Transverse colon (tissue), 4 donors: ENCODE data around the gene STK4. TPM values are rescaled to one million over a fixed set of nuclear protein-coding genes. Genes with fewer than 3 reads are reported as not detected.
A peak's percentile ranks its signal among the peaks of the same experiment; 100 is the strongest.

ENCODE experiments used
- DNase-seq: peaks from one replicate; pipeline ENCODE4 v3.0.0-alpha.2; 2019
- H3K27ac ChIP-seq, 4 donors: fragments of 200-600 bp; sonication (generic); 2 replicates each; pipeline ENCODE4 v1.5.1; 2016 to 2018; ENCODE audit warnings: inconsistent platforms in 4 of 4
- H3K27me3 ChIP-seq: fragments of 200-600 bp; sonication (generic); 2 replicates; pipeline ENCODE4 v1.5.1; 2017; ENCODE audit warnings: inconsistent platforms
- H3K36me3 ChIP-seq, 4 donors: fragments of 200-600 bp; sonication (generic); 2 replicates each; pipeline ENCODE4 v1.5.1; 2017 to 2019; ENCODE audit warnings: inconsistent platforms in 4 of 4
- H3K4me1 ChIP-seq, 4 donors: fragments of 200-600 bp; sonication (generic); 2 replicates each; pipeline ENCODE4 v1.5.1; 2017 to 2020; ENCODE audit warnings: inconsistent platforms in 4 of 4
- H3K4me3 ChIP-seq, 4 donors: fragments of 200-600 bp; sonication (generic); 1 replicate in 1 of 4; 2 replicates in 3 of 4; pipeline versions ENCODE4 v1.5.1 to v1.6.1; 2017 to 2019; ENCODE audit warnings: inconsistent platforms in 4 of 4
- H3K9me3 ChIP-seq, 2 donors: fragments of 200-600 bp; sonication (generic); 2 replicates each; pipeline ENCODE4 v1.5.1; 2017 to 2019; ENCODE audit warnings: inconsistent platforms in 2 of 2
- EP300 ChIP-seq: sonication (generic); formaldehyde crosslinking; IDR thresholded peaks from one replicate; pipeline ENCODE4 v1.6.1; 2017; ENCODE audit warnings: antibody characterized with exemption, low read depth
- POLR2A ChIP-seq: fragments of 450-650 bp; IDR thresholded peaks from one replicate; pipeline ENCODE4 v1.6.1; 2016; ENCODE audit warnings: antibody characterized with exemption, mild to moderate bottlenecking, moderate library complexity
- POLR2AphosphoS5 ChIP-seq, 3 donors: sonication (generic); formaldehyde crosslinking; IDR thresholded peaks; one replicate each; pipeline ENCODE4 v1.6.1; 2016; ENCODE audit warnings: antibody characterized with exemption in 3 of 3
- WGBS, 2 donors: methylation state at CpG; one replicate each; pipeline ENCODE4 v1.1.5; 2018; ENCODE audit warnings: low coverage in 1 of 2; 5-methylcytosine and 5-hydroxymethylcytosine counted together
- in situ Hi-C, 4 donors: fragments of 200-750 bp; cut with MboI; loops; one replicate each; pipeline versions ENCODE4 v1.15.0 to v1.15.1; 2017; ENCODE audit warnings: low sequenced_read_pairs in 3 of 4, low pct_ligation_motif_present in 1 of 4, low pct_unique_long_range_greater_than_20kb in 1 of 4
- intact Hi-C: fragments of 100-400 bp; cut with DNase I; formaldehyde crosslinking; loops from one replicate; pipeline ENCODE4 v1.15.1; 2023; ENCODE audit warnings: low total_unique reads
- total RNA-seq, 4 donors: library from RNA; depleted of rRNA; stranded (reverse); fragments of >200 nt; gene quantifications; one replicate each; pipeline ENCODE4 v1.1.0, GENCODE V29; 2016
- TF ChIP-seq, protein P1 (sequence below), 5 experiments: fragments of 200-600 bp in 3 of 5; fragments of 450-650 bp in 2 of 5; sonication (generic) in 3 of 5; IDR thresholded peaks; 1 replicate in 2 of 5; 2 replicates in 3 of 5; pipeline ENCODE4 v1.5.1; 2016 to 2017; ENCODE audit warnings: antibody characterized with exemption in 5 of 5, inconsistent platforms in 3 of 5, mild to moderate bottlenecking in 2 of 5, moderate library complexity in 1 of 5

Gene STK4
- total RNA-seq = 10 to 100 TPM; 30.3 to 78.1 (median 38.3) TPM

DNA sequence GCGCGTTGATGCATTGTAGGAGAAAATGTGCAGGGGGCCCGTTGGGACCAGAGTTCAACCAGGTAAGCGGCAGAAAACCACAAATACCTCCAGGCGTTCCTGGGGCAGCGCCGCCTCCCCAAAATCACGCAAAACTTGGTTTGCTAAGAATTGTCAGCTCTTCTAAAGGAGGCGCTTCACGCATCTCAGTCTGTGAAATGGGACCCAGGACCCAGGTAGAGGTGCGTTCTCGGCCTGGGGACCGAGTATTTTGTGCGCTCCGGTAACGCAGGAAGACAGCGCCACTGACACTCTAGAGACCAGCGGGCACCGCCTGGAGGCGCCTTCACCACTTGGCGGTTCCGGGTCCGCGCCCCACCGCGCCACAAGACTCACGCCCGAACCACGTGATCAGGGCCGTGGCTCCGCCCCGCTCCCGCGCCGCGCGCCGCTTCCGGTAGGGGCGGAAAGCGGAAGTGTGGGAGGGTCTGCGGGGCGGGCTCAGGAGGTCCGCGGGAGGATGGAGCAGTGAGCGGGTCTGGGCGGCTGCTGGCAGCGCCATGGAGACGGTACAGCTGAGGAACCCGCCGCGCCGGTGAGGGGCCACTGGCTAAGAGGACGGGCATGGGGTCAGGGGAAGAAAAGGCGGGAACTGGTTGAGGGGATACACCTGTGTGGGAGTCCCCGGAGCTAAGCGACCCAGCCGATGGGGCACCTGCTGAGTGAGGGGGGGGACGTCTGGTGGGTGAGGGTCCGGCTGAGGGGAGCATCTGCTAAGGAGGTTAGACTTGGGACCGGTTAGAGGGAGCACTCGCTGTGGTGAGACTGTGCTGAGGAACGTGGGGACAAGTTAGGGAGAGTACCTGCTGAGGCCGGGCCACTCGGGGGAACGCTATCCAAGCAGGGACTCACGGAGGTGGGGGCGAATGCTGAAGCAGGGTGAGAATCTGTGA, at the start of gene STK4:
TSS of gene STK4 (plus strand) at position 483 of the 932 bp plus-strand sequence. CDS start at position 540, 57 bp downstream.
- in situ Hi-C loops = no loop called here
- intact Hi-C loops = no loop called here
- TF ChIP-seq POLR2A = peak; percentile 96
- peak; percentile 96 to 98 (median 97) for TF ChIP-seq POLR2AphosphoS5 (IDR thresholded peaks at IDR 0.05)
- TF ChIP-seq, protein P1, sequence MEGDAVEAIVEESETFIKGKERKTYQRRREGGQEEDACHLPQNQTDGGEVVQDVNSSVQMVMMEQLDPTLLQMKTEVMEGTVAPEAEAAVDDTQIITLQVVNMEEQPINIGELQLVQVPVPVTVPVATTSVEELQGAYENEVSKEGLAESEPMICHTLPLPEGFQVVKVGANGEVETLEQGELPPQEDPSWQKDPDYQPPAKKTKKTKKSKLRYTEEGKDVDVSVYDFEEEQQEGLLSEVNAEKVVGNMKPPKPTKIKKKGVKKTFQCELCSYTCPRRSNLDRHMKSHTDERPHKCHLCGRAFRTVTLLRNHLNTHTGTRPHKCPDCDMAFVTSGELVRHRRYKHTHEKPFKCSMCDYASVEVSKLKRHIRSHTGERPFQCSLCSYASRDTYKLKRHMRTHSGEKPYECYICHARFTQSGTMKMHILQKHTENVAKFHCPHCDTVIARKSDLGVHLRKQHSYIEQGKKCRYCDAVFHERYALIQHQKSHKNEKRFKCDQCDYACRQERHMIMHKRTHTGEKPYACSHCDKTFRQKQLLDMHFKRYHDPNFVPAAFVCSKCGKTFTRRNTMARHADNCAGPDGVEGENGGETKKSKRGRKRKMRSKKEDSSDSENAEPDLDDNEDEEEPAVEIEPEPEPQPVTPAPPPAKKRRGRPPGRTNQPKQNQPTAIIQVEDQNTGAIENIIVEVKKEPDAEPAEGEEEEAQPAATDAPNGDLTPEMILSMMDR (IDR thresholded peaks at IDR 0.05) = peak; percentile 37 to 69 (median 53)
- TF ChIP-seq EP300 = no peak
- Histone ChIP-seq H3K9me3 (no peaks in the 10 kb centered on the region), H3K4me1 (peaks cover 0 to 45% (median 20%) of the 10 kb centered on the region in 4 donors), H3K27me3 (no peaks in the 10 kb centered on the region), H3K4me3 (peak within 1 kb of the TSS; percentile 70 to 97 (median 80)), H3K27ac (peak within 1 kb of the TSS; percentile 90 to 94 (median 92)), H3K36me3 (no peaks in the 10 kb centered on the region)
- 0 to 1% methylated on average over 5 to 66 of the region's 68 CpGs for WGBS, 2 donors
- peak; percentile 97 for DNase-seq

DNA sequence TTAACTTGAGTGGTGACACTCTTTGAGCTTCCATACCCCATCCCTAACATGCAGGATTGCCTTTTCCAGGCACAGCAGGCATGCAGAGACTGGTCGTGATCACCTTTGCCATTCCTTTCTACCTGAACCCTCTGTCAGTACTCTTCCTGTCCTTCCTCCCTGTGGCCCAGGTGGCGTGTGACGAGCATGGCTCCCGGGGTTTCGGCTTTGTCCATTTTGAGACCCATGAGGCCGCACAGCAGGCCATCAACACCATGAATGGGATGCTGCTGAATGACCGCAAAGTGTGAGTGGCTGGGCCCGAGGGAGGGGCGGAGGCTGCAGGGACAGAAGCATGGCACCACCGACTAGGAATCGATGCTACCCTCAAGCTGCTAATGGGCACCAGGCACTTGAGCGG, 49.7 kb upstream of the STK4 start:
- no peak overlapping the region for H3K27ac ChIP-seq
- no peaks in the 10 kb centered on the region for H3K4me1 ChIP-seq
- 98 to 100% methylated on average over 1 to 9 of the region's 12 CpGs for WGBS, 2 donors
- no peaks in the 10 kb centered on the region for H3K36me3 ChIP-seq
- intact Hi-C loops (no loop called here), in situ Hi-C loops (no loop called here)
- DNase-seq = no peak
- H3K9me3 ChIP-seq = no peaks in the 10 kb centered on the region
- TF ChIP-seq, protein P1 (IDR thresholded peaks at IDR 0.05) = no peak
- TF ChIP-seq POLR2A (no peak), EP300 (no peak), POLR2AphosphoS5 (IDR thresholded peaks at IDR 0.05) (no peak)
- H3K27me3 ChIP-seq = no peaks in the 10 kb centered on the region
- H3K4me3 ChIP-seq = no peak overlapping the region

DNA sequence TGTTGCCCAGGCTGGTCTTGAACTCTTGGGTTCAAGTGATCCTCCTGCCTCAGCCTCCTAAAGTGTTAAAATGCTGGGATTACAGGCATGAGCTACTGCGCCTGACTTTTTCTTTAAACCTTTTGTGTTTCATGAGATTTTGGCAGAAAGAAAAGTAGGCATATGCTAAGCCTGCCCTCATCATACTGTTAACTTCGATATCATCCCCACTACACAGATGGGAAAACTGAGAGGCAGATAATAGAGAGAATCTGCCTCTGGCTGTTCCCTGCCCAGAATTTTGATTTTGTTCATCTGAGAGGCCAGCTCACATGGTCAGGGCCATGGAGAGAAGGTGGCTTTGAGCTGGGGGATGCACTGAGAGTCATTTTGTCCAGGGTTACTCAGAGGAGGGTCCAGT, 48.9 kb upstream of the STK4 start:
- DNase-seq = no peak
- Histone ChIP-seq H3K4me3 (no peak overlapping the region), H3K9me3 (no peaks in the 10 kb centered on the region), H3K4me1 (no peaks in the 10 kb centered on the region), H3K27ac (no peak overlapping the region), H3K36me3 (no peaks in the 10 kb centered on the region), H3K27me3 (no peaks in the 10 kb centered on the region)
- intact Hi-C loops (no loop called here), in situ Hi-C loops (no loop called here)
- no peak for TF ChIP-seq EP300
- WGBS, 2 donors = 92% methylated on average over 2 of the region's 2 CpGs; no CpG with 5 or more reads in 1 of the 2 donors

DNA sequence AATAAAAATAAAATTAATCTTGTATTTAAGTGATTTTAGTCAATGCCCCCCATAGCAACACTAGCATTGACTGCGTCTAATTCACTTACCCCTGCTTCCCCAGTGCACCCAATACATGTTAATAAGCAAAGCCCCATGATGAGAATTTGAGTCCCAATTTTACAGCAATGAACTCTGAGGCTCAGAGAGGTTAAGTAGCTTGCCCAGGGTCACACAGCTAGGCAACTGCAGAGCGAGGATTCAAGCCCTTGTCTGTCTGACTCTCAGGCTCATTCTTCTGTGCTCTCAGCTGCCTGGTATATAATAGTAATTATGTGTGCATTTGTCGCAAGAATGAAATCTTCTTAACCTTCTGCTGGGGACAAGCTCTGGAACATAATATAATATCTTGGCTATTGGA, 48.0 kb upstream of the STK4 start:
- Histone ChIP-seq H3K36me3 (no peaks in the 10 kb centered on the region), H3K9me3 (no peaks in the 10 kb centered on the region), H3K27ac (no peak overlapping the region), H3K4me1 (no peaks in the 10 kb centered on the region), H3K4me3 (no peak overlapping the region), H3K27me3 (no peaks in the 10 kb centered on the region)
- 94% methylated on average over 3 of the region's 3 CpGs; no CpG with 5 or more reads in 1 of the 2 donors for WGBS, 2 donors
- DNase-seq = no peak
- TF ChIP-seq POLR2AphosphoS5 (IDR thresholded peaks at IDR 0.05) (no peak), EP300 (no peak), POLR2A (no peak)
- TF ChIP-seq, protein P1 (IDR thresholded peaks at IDR 0.05) = no peak
- in situ Hi-C loops = no loop called here
- intact Hi-C loops = no loop called here
